ENCODE data around the gene SCAP. TPM values are rescaled to one million over a fixed set of nuclear protein-coding genes. Genes with fewer than 3 reads are reported as not detected.
A peak's percentile ranks its signal among the peaks of the same experiment; 100 is the strongest.

SCAP gene
- total RNA-seq, 1 donor from 2014 or later, result 79.6 TPM

- Mint-ChIP-seq H3K4me1 (ENCODE audit: low read depth) (peaks cover 12% of the 10 kb centered on the region), H3K9me3 (no peaks in the 10 kb centered on the region), H3K36me3 (ENCODE audit: low read depth) (peaks cover 28% of the 10 kb centered on the region), H3K27me3 (ENCODE audit: low read depth) (no peaks in the 10 kb centered on the region), H3K4me3 (ENCODE audit: low read depth) (no peak overlapping the region), H3K27ac (no peak overlapping the region)
- intact Hi-C loops (cut with micrococcal nuclease), result loop anchor here (5.0 kb wide), 1 partner anchor 363 kb away; no protein-coding TSS in a partner anchor
- no peak for DNase-seq (ENCODE audit: low spot score)
These were observed 51.0 kb downstream of the SCAP start for GRCh38 chr3:47424434-47425382.

- no peaks in the 10 kb centered on the region for H3K27me3 Mint-ChIP-seq (ENCODE audit: low read depth)
- no peak overlapping the region for H3K4me3 Mint-ChIP-seq (ENCODE audit: low read depth)
- peak overlapping the region; percentile 38 for H3K27ac Mint-ChIP-seq
- H3K4me1 Mint-ChIP-seq (ENCODE audit: low read depth), result peaks cover 12% of the 10 kb centered on the region
- no peak for DNase-seq (ENCODE audit: low spot score)
- no peaks in the 10 kb centered on the region for H3K9me3 Mint-ChIP-seq
- peaks cover 35% of the 10 kb centered on the region for H3K36me3 Mint-ChIP-seq (ENCODE audit: low read depth)
- intact Hi-C loops (cut with micrococcal nuclease), result loop anchor here (5.0 kb wide), 1 partner anchor 364 kb away; no protein-coding TSS in a partner anchor
These were observed 52.1 kb downstream of the SCAP start for GRCh38 chr3:47423548-47424145.

GRCh38 chr3:47422743-47423142 lies 53.0 kb downstream of the SCAP start:
- intact Hi-C loops (cut with micrococcal nuclease), result loop anchor here (5.0 kb wide), 1 partner anchor 365 kb away; no protein-coding TSS in a partner anchor

GRCh38 chr3:47421741-47422649 lies 53.7 kb downstream of the SCAP start:
- H3K27me3 Mint-ChIP-seq (ENCODE audit: low read depth), result no peaks in the 10 kb centered on the region
- peak overlapping the region; percentile 99 for H3K27ac Mint-ChIP-seq
- H3K9me3 Mint-ChIP-seq, result no peaks in the 10 kb centered on the region
- intact Hi-C loops (cut with micrococcal nuclease), result loop anchor here (1.0 to 5.0 kb wide), 3 partner anchors 53 to 365 kb away; partner anchors contain the start of genes ELP6 and SCAP
- no peak for DNase-seq (ENCODE audit: low spot score)
- H3K36me3 Mint-ChIP-seq (ENCODE audit: low read depth), result peaks cover 35% of the 10 kb centered on the region
- no peak overlapping the region for H3K4me3 Mint-ChIP-seq (ENCODE audit: low read depth)
- peaks cover 12% of the 10 kb centered on the region for H3K4me1 Mint-ChIP-seq (ENCODE audit: low read depth)

More at GRCh38 chr3:47422743-47423142, 53.0 kb downstream of the SCAP start:
- Mint-ChIP-seq H3K9me3 (no peaks in the 10 kb centered on the region), H3K4me1 (ENCODE audit: low read depth) (peaks cover 12% of the 10 kb centered on the region), H3K4me3 (ENCODE audit: low read depth) (no peak overlapping the region), H3K27me3 (ENCODE audit: low read depth) (no peaks in the 10 kb centered on the region), H3K36me3 (ENCODE audit: low read depth) (peaks cover 35% of the 10 kb centered on the region), H3K27ac (peak overlapping the region; percentile 57)
- DNase-seq (ENCODE audit: low spot score), result no peak

- Mint-ChIP-seq H3K36me3 (ENCODE audit: low read depth) (peaks cover 41% of the 10 kb centered on the region), H3K27me3 (ENCODE audit: low read depth) (no peaks in the 10 kb centered on the region), H3K9me3 (no peaks in the 10 kb centered on the region), H3K4me1 (ENCODE audit: low read depth) (peaks cover 12% of the 10 kb centered on the region), H3K27ac (peak overlapping the region; percentile 99), H3K4me3 (ENCODE audit: low read depth) (peak overlapping the region; percentile 65)
- peak; percentile 83 for DNase-seq (ENCODE audit: low spot score)
- intact Hi-C loops (cut with micrococcal nuclease), result loop anchor here (1.0 to 5.0 kb wide), 3 partner anchors 55 to 367 kb away; partner anchors contain the start of genes ELP6 and SCAP
These were observed 54.9 kb downstream of the SCAP start for GRCh38 chr3:47420511-47421484.

GRCh38 chr3:47420044-47420430 lies 55.7 kb downstream of the SCAP start:
- H3K27me3 Mint-ChIP-seq (ENCODE audit: low read depth), result no peaks in the 10 kb centered on the region
- no peaks in the 10 kb centered on the region for H3K9me3 Mint-ChIP-seq
- DNase-seq (ENCODE audit: low spot score), result no peak
- H3K36me3 Mint-ChIP-seq (ENCODE audit: low read depth), result peaks cover 45% of the 10 kb centered on the region
- intact Hi-C loops (cut with micrococcal nuclease), result loop anchor here (5.0 kb wide), 1 partner anchor 367 kb away; no protein-coding TSS in a partner anchor
- H3K4me1 Mint-ChIP-seq (ENCODE audit: low read depth), result peaks cover 12% of the 10 kb centered on the region
- no peak overlapping the region for H3K27ac Mint-ChIP-seq
- H3K4me3 Mint-ChIP-seq (ENCODE audit: low read depth), result no peak overlapping the region

- peaks cover 48% of the 10 kb centered on the region for H3K36me3 Mint-ChIP-seq (ENCODE audit: low read depth)
- intact Hi-C loops (cut with micrococcal nuclease), result loop anchor here (5.0 kb wide), 1 partner anchor 368 kb away; no protein-coding TSS in a partner anchor
- H3K27me3 Mint-ChIP-seq (ENCODE audit: low read depth), result no peaks in the 10 kb centered on the region
- H3K4me3 Mint-ChIP-seq (ENCODE audit: low read depth), result no peak overlapping the region
- no peak for DNase-seq (ENCODE audit: low spot score)
- H3K27ac Mint-ChIP-seq, result no peak overlapping the region
- H3K9me3 Mint-ChIP-seq, result no peaks in the 10 kb centered on the region
- H3K4me1 Mint-ChIP-seq (ENCODE audit: low read depth), result peaks cover 12% of the 10 kb centered on the region
These were observed 56.4 kb downstream of the SCAP start for GRCh38 chr3:47419083-47420043.

GRCh38 chr3:47418167-47419082 lies 57.3 kb downstream of the SCAP start:
- Mint-ChIP-seq H3K27ac (no peak overlapping the region), H3K4me3 (ENCODE audit: low read depth) (no peak overlapping the region), H3K27me3 (ENCODE audit: low read depth) (no peaks in the 10 kb centered on the region), H3K9me3 (no peaks in the 10 kb centered on the region), H3K36me3 (ENCODE audit: low read depth) (peaks cover 47% of the 10 kb centered on the region), H3K4me1 (ENCODE audit: low read depth) (peaks cover 12% of the 10 kb centered on the region)
- intact Hi-C loops (cut with micrococcal nuclease), result no loop called here
- no peak for DNase-seq (ENCODE audit: low spot score)

- Mint-ChIP-seq H3K27ac (no peak overlapping the region), H3K36me3 (ENCODE audit: low read depth) (peaks cover 48% of the 10 kb centered on the region), H3K4me3 (ENCODE audit: low read depth) (no peak overlapping the region), H3K4me1 (ENCODE audit: low read depth) (peaks cover 4% of the 10 kb centered on the region), H3K9me3 (no peaks in the 10 kb centered on the region), H3K27me3 (ENCODE audit: low read depth) (no peaks in the 10 kb centered on the region)
- DNase-seq (ENCODE audit: low spot score), result no peak
- intact Hi-C loops (cut with micrococcal nuclease), result no loop called here
These were observed 59.7 kb downstream of the SCAP start for GRCh38 chr3:47416041-47416440.

All from activated T-helper 2 cell treated with anti-CD3 and anti-CD28 coated beads, Interferon-gamma antibody, Interleukin-2, Interleukin-4, amounts not matched to agents 10 μg/mL and 5 μg/mL and 100 μg/mL, durations not matched to agents 14 hours and 24 hours and 36 hours (primary cell).